GM12891 (cell line): Measurements from ENCODE around the gene ZC2HC1B.

Experiments used
- POLR2A ChIP-seq: IDR thresholded peaks from 2 replicates; pipeline ENCODE4 v1.6.1; 2011; ENCODE audit warnings: low read depth, low read length, control low read depth
- SPI1 ChIP-seq: IDR thresholded peaks from 2 replicates; pipeline ENCODE4 v1.6.1; 2011; ENCODE audit warnings: low read depth, low read length, control low read depth
- TAF1 ChIP-seq: IDR thresholded peaks from 2 replicates; pipeline ENCODE4 v1.6.1; 2011; ENCODE audit warnings: low read depth, low read length, control low read depth

GRCh38 chr6:143958839-143959399, 94.6 kb downstream of the ZC2HC1B start:
- TF ChIP-seq POLR2A (no peak), TAF1 (no peak), SPI1 (no peak)
